ENCODE data around the gene NTN5. TPM values are rescaled to one million over a fixed set of nuclear protein-coding genes. Genes with fewer than 3 reads are reported as not detected.
A peak's percentile ranks its signal among the peaks of the same experiment; 100 is the strongest.

NTN5 gene
- total RNA-seq, 1 donor from 2014 or later = 0.11 TPM

DNA sequence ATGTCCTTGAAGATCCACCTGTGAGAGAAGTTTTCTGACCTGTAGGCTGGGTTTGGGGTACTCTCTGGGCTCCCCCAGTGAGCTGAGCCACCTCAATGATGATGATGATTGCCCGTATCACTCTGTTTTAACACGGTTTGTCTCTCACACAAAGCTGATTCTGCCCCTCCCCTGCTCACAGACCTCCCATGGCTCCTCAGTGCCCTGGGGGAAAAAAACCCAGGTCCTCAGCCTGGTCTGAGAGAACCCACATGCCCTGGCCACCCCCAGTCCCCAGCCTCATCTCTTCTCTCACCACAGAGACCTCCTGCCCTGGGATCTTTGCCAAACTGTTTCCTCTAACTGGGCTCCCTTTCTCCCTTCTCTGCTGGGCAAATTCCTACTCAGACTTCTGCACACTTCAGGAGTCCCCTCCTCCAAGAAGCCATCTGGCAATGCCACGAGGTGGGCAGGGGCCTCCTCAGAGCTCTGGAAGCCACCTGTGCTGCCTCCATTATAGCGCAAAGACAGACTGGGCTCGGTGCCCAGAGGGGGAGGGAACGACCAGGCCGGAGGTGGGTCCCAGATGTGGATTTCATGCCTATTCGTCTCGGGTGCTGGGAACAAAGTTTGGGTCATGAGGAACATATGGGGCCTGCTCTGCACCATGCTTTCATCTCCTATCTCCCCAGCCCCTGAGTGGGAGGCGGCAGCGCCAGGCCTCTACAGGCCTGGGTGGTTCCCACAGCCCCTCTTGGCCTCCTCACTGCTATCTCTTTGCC, 18.3 kb downstream of the NTN5 start:
- no peaks in the 10 kb centered on the region for H3K36me3 Mint-ChIP-seq (ENCODE audit: low read depth, unreplicated experiment)
- Histone ChIP-seq H2AFZ (ENCODE audit: low read depth, low read length) (peak overlapping the region; percentile 58), H3K4me2 (ENCODE audit: low read length) (no peak overlapping the region)

DNA sequence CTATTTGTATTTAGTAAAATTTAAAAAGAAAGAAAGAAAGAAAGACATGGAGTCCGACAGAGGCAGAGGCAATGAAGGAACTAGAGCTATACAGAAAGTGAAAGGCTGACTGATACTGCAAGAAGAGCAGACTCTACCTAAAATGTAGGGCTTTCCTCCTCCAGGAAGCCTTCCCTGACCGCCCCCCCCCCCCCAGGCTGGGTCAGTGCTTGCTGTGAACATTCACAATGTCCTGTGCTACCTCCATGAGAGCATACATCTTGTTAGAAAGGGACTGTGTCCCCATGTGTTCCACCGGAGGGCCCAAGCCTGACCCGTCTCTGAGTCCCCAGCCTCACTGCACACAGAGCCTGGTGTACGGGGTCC, 21.2 kb downstream of the NTN5 start:
- Mint-ChIP-seq H3K27ac (ENCODE audit: unreplicated experiment) (no peak overlapping the region), H3K4me3 (ENCODE audit: unreplicated experiment) (no peak overlapping the region), H3K27me3 (ENCODE audit: low read depth, unreplicated experiment) (no peaks in the 10 kb centered on the region), H3K9me3 (ENCODE audit: unreplicated experiment) (no peaks in the 10 kb centered on the region), H3K36me3 (ENCODE audit: low read depth, unreplicated experiment) (no peaks in the 10 kb centered on the region), H3K4me1 (ENCODE audit: low read depth, unreplicated experiment) (peaks cover 1% of the 10 kb centered on the region)
- TF ChIP-seq EZH2 (IDR thresholded peaks at IDR 0.05; ENCODE audit: insufficient read depth, low read length) = no peak
- TF ChIP-seq, protein P1, sequence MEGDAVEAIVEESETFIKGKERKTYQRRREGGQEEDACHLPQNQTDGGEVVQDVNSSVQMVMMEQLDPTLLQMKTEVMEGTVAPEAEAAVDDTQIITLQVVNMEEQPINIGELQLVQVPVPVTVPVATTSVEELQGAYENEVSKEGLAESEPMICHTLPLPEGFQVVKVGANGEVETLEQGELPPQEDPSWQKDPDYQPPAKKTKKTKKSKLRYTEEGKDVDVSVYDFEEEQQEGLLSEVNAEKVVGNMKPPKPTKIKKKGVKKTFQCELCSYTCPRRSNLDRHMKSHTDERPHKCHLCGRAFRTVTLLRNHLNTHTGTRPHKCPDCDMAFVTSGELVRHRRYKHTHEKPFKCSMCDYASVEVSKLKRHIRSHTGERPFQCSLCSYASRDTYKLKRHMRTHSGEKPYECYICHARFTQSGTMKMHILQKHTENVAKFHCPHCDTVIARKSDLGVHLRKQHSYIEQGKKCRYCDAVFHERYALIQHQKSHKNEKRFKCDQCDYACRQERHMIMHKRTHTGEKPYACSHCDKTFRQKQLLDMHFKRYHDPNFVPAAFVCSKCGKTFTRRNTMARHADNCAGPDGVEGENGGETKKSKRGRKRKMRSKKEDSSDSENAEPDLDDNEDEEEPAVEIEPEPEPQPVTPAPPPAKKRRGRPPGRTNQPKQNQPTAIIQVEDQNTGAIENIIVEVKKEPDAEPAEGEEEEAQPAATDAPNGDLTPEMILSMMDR (IDR thresholded peaks at IDR 0.05; ENCODE audit: insufficient read depth, low read depth, low read length) = no peak
- H3K27me3 ChIP-seq (ENCODE audit: insufficient read depth, low read length) = no peaks in the 10 kb centered on the region
- no peaks in the 10 kb centered on the region for H3K79me2 ChIP-seq (ENCODE audit: insufficient read depth, low read length)
- H3K36me3 ChIP-seq (ENCODE audit: insufficient read depth, low read length) = no peaks in the 10 kb centered on the region
- H3K4me1 ChIP-seq (ENCODE audit: insufficient read depth, low read length) = peaks cover 12% of the 10 kb centered on the region
- no peak overlapping the region for H3K9ac ChIP-seq (ENCODE audit: low read length)
- no peaks in the 10 kb centered on the region for H3K9me3 ChIP-seq (ENCODE audit: insufficient read depth, low read depth, low read length)
- no peaks in the 10 kb centered on the region for H4K20me1 ChIP-seq (ENCODE audit: insufficient read depth, low read length)
- H3K4me3 ChIP-seq (ENCODE audit: insufficient read depth, low read depth, low read length) = no peak overlapping the region
- no peak overlapping the region for H3K4me2 ChIP-seq (ENCODE audit: low read length)
- H3K27ac ChIP-seq (ENCODE audit: low read depth, low read length) = no peak overlapping the region
- H2AFZ ChIP-seq (ENCODE audit: low read depth, low read length) = no peak overlapping the region
- DNase-seq (ENCODE audit: low read depth) (no peak), FAIRE-seq (no peak)

More for the DNA sequence above, 18.3 kb downstream of the NTN5 start:
- no peak overlapping the region for H3K4me3 Mint-ChIP-seq (ENCODE audit: unreplicated experiment)
- Histone ChIP-seq H3K27me3 (ENCODE audit: insufficient read depth, low read length) (no peaks in the 10 kb centered on the region), H4K20me1 (ENCODE audit: insufficient read depth, low read length) (no peaks in the 10 kb centered on the region), H3K36me3 (ENCODE audit: insufficient read depth, low read length) (no peaks in the 10 kb centered on the region), H3K27ac (ENCODE audit: low read depth, low read length) (no peak overlapping the region), H3K4me1 (ENCODE audit: insufficient read depth, low read length) (peaks cover 18% of the 10 kb centered on the region), H3K79me2 (ENCODE audit: insufficient read depth, low read length) (no peaks in the 10 kb centered on the region), H3K4me3 (ENCODE audit: insufficient read depth, low read depth, low read length) (no peak overlapping the region), H3K9ac (ENCODE audit: low read length) (no peak overlapping the region), H3K9me3 (ENCODE audit: insufficient read depth, low read depth, low read length) (no peaks in the 10 kb centered on the region)
- no peak overlapping the region for H3K27ac Mint-ChIP-seq (ENCODE audit: unreplicated experiment)
- H3K4me1 Mint-ChIP-seq (ENCODE audit: low read depth, unreplicated experiment) = peaks cover 6% of the 10 kb centered on the region
- TF ChIP-seq, protein P1 (IDR thresholded peaks at IDR 0.05; ENCODE audit: insufficient read depth, low read depth, low read length) = no peak
- no peak for TF ChIP-seq EZH2 (IDR thresholded peaks at IDR 0.05; ENCODE audit: insufficient read depth, low read length)
- no peaks in the 10 kb centered on the region for H3K9me3 Mint-ChIP-seq (ENCODE audit: unreplicated experiment)
- DNase-seq (ENCODE audit: low read depth) (no peak), FAIRE-seq (no peak)
- peaks cover 3% of the 10 kb centered on the region for H3K27me3 Mint-ChIP-seq (ENCODE audit: low read depth, unreplicated experiment)
